Measurements from ENCODE around the gene SLC16A5.

SLC16A5 gene

GRCh38 chr17:75079023-75079373 lies 8.8 kb upstream of the SLC16A5 start:
- no peak for DNase-seq (ENCODE audit: low read depth)
- no peak for TF ChIP-seq CTCF (IDR thresholded peaks at IDR 0.05; ENCODE audit: control insufficient read depth, insufficient read depth, low read depth, low read length, missing control alignments)
- no peak overlapping the region for H3K4me3 ChIP-seq (ENCODE audit: control insufficient read depth, low read depth, low read length)

GRCh38 chr17:75081611-75082540 lies 5.9 kb upstream of the SLC16A5 start:
- no peak for DNase-seq (ENCODE audit: low read depth)
- no peak overlapping the region for H3K4me3 ChIP-seq (ENCODE audit: control insufficient read depth, low read depth, low read length)

GRCh38 chr17:75082683-75083082 lies 5.1 kb upstream of the SLC16A5 start:
- H3K4me3 ChIP-seq (ENCODE audit: control insufficient read depth, low read depth, low read length), result no peak overlapping the region
- DNase-seq (ENCODE audit: low read depth), result no peak
- no peak for TF ChIP-seq CTCF (IDR thresholded peaks at IDR 0.05; ENCODE audit: control insufficient read depth, insufficient read depth, low read depth, low read length, missing control alignments)

More at GRCh38 chr17:75081611-75082540, 5.9 kb upstream of the SLC16A5 start:
- no peak for TF ChIP-seq CTCF (IDR thresholded peaks at IDR 0.05; ENCODE audit: control insufficient read depth, insufficient read depth, low read depth, low read length, missing control alignments)

- DNase-seq (ENCODE audit: low read depth), result no peak
- no peak for TF ChIP-seq CTCF (IDR thresholded peaks at IDR 0.05; ENCODE audit: control insufficient read depth, insufficient read depth, low read depth, low read length, missing control alignments)
Observed at GRCh38 chr17:75084039-75084660, 3.6 kb upstream of the SLC16A5 start.

GRCh38 chr17:75086496-75087181 lies 1.1 kb upstream of the SLC16A5 start:
- TF ChIP-seq CTCF (IDR thresholded peaks at IDR 0.05; ENCODE audit: control insufficient read depth, insufficient read depth, low read depth, low read length, missing control alignments), result no peak
- no peak overlapping the region for H3K4me3 ChIP-seq (ENCODE audit: control insufficient read depth, low read depth, low read length)
- no peak for DNase-seq (ENCODE audit: low read depth)

More at GRCh38 chr17:75084039-75084660, 3.6 kb upstream of the SLC16A5 start:
- H3K4me3 ChIP-seq (ENCODE audit: control insufficient read depth, low read depth, low read length), result no peak overlapping the region

- no peak for DNase-seq (ENCODE audit: low read depth)
- no peak for TF ChIP-seq CTCF (IDR thresholded peaks at IDR 0.05; ENCODE audit: control insufficient read depth, insufficient read depth, low read depth, low read length, missing control alignments)
- H3K4me3 ChIP-seq (ENCODE audit: control insufficient read depth, low read depth, low read length), result peak overlapping the region; percentile 65
Observed at GRCh38 chr17:75087182-75087557, 584 bp upstream of the SLC16A5 start.
